ENCODE measurements around the gene C19orf81. TPM values are rescaled to one million over a fixed set of nuclear protein-coding genes. Genes with fewer than 3 reads are reported as not detected.

Gene C19orf81
- total RNA-seq, 1 donor from 2014 or later = not detected

GRCh38 chr19:50640368-50640767, 8.9 kb upstream of the C19orf81 start:
- Histone ChIP-seq H3K36me3 (no peaks in the 10 kb centered on the region), H3K4me1 (peaks cover 9% of the 10 kb centered on the region), H3K27me3 (no peaks in the 10 kb centered on the region), H3K4me3 (no peak overlapping the region), H3K9me3 (no peaks in the 10 kb centered on the region), H3K27ac (no peak overlapping the region)
- TF ChIP-seq POLR2A (IDR thresholded peaks at IDR 0.05) = no peak
- TF ChIP-seq POLR2AphosphoS5 (IDR thresholded peaks at IDR 0.05; ENCODE audit: insufficient read depth in 1 of 2, low read depth in 1 of 2) = no peak
- TF ChIP-seq CTCF (IDR thresholded peaks at IDR 0.05) = no peak
- intact Hi-C loops (cut with DNase I) = no loop called here
- no peak for DNase-seq (ENCODE audit: extremely low spot score in 2 of 2)

GRCh38 chr19:50644315-50644915, 4.8 kb upstream of the C19orf81 start:
- TF ChIP-seq POLR2AphosphoS5 (IDR thresholded peaks at IDR 0.05; ENCODE audit: insufficient read depth in 1 of 2, low read depth in 1 of 2) = no peak
- TF ChIP-seq POLR2A (IDR thresholded peaks at IDR 0.05) = no peak
- no peak for TF ChIP-seq CTCF (IDR thresholded peaks at IDR 0.05)
- Histone ChIP-seq H3K4me3 (no peak overlapping the region), H3K36me3 (no peaks in the 10 kb centered on the region), H3K4me1 (peaks cover 1% of the 10 kb centered on the region), H3K27ac (no peak overlapping the region), H3K9me3 (no peaks in the 10 kb centered on the region), H3K27me3 (peaks cover 3% of the 10 kb centered on the region)
- no peak for DNase-seq (ENCODE audit: extremely low spot score in 2 of 2)
- intact Hi-C loops (cut with DNase I) = no loop called here

- intact Hi-C loops (cut with DNase I) = no loop called here
- DNase-seq (ENCODE audit: extremely low spot score in 2 of 2) = no peak
- Histone ChIP-seq H3K4me3 (no peak overlapping the region), H3K9me3 (no peaks in the 10 kb centered on the region), H3K27ac (no peak overlapping the region), H3K4me1 (no peaks in the 10 kb centered on the region), H3K36me3 (no peaks in the 10 kb centered on the region), H3K27me3 (peaks cover 3% of the 10 kb centered on the region)
- TF ChIP-seq POLR2A (IDR thresholded peaks at IDR 0.05) (no peak), CTCF (IDR thresholded peaks at IDR 0.05) (no peak), POLR2AphosphoS5 (IDR thresholded peaks at IDR 0.05; ENCODE audit: insufficient read depth in 1 of 2, low read depth in 1 of 2) (no peak)
These were observed 4.1 kb upstream of the C19orf81 start for GRCh38 chr19:50645107-50645506.

- no peaks in the 10 kb centered on the region for H3K36me3 ChIP-seq
- intact Hi-C loops (cut with DNase I) = no loop called here
- peaks cover 3% of the 10 kb centered on the region for H3K27me3 ChIP-seq
- TF ChIP-seq POLR2AphosphoS5 (IDR thresholded peaks at IDR 0.05; ENCODE audit: insufficient read depth in 1 of 2, low read depth in 1 of 2) (no peak), POLR2A (IDR thresholded peaks at IDR 0.05) (no peak), CTCF (IDR thresholded peaks at IDR 0.05) (no peak)
- H3K4me3 ChIP-seq = no peak overlapping the region
- no peaks in the 10 kb centered on the region for H3K9me3 ChIP-seq
- DNase-seq (ENCODE audit: extremely low spot score in 2 of 2) = no peak
- H3K4me1 ChIP-seq = no peaks in the 10 kb centered on the region
- no peak overlapping the region for H3K27ac ChIP-seq
These were observed 3.0 kb upstream of the C19orf81 start for GRCh38 chr19:50646074-50646807.

Data from vagina (tissue), 2 donors.